HG03103 (cell line): ENCODE measurements around the gene ARHGEF1.
A peak's percentile ranks its signal among the peaks of the same experiment; 100 is the strongest.

Experiments
- ATAC-seq: cut with Tn5 transposase; IDR thresholded peaks from one replicate; pipeline ENCODE4 v1.9.1; 2021; ENCODE audit warnings: low read depth; ENCODE audit not compliant: unreplicated experiment

Gene ARHGEF1

GRCh38 chr19:41879080-41879479 lies 3.9 kb upstream of the ARHGEF1 start:
- no peak for ATAC-seq

GRCh38 chr19:41879670-41880328 lies 3.2 kb upstream of the ARHGEF1 start:
- ATAC-seq, result no peak

- no peak for ATAC-seq
These were observed 2.7 kb upstream of the ARHGEF1 start for GRCh38 chr19:41880329-41880708.

DNA sequence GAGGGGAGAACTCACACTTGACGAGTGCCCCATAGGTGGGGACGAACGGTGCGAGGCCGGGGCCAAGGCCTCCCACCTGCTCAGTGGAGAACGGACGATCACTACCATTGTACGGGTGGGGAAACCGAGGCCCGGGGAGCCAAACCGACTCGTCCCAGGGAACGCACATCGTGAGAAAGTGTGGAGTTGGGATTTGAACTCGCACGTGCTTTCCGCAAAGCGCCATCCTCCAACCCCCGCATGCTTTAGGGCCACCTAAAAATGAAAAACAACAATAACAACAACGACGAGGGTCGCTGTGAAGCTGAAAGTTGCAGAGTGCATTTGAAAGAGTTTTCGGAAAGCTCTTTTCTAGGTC lies 458 bp downstream of the ARHGEF1 start:
- ATAC-seq, result no peak

DNA sequence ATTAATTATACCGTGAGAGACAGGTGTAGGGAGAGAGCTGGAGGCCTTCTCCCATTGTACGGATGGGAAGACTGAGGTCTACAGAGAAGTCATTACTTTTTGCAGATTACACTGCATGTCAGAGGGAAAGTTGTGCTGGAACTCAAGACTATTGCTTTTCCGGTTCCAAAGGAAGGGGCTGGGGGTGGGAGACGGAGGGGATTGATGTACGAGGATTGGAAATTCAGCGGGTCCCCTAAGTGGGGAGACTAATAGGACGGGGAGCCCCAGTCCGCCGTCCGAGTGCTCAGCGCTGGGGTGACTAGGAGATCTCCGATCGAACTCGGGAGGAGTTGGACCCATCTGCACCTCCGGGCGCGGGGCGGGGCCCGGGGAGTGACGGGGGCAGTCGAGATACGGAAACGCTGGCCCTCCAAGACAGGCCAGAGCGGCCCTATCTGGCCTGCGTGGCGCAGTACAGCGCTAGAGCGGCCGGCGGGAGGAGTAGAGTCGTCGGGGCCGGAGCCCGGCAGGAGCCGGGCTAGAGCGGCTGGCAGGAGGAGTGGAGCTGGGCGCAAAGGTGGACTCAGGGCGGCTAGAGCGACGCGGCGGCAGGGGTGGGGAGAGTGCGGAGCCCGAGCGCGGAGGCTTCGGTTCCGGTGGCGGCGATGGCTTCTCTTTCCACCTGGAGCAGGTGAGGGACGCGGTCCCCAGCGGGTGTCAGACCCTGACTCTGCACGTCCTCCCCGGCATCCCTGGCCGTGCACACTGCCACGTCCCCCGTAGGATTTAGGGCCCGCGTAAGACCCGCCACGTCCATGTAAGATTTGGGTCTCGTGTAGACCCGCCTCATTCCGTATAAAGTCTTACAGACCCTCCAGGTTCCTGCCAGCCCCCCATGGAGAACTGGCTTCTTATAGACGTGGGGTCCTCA lies 1.1 kb downstream of the ARHGEF1 start:
- peak; percentile 61 for ATAC-seq

DNA sequence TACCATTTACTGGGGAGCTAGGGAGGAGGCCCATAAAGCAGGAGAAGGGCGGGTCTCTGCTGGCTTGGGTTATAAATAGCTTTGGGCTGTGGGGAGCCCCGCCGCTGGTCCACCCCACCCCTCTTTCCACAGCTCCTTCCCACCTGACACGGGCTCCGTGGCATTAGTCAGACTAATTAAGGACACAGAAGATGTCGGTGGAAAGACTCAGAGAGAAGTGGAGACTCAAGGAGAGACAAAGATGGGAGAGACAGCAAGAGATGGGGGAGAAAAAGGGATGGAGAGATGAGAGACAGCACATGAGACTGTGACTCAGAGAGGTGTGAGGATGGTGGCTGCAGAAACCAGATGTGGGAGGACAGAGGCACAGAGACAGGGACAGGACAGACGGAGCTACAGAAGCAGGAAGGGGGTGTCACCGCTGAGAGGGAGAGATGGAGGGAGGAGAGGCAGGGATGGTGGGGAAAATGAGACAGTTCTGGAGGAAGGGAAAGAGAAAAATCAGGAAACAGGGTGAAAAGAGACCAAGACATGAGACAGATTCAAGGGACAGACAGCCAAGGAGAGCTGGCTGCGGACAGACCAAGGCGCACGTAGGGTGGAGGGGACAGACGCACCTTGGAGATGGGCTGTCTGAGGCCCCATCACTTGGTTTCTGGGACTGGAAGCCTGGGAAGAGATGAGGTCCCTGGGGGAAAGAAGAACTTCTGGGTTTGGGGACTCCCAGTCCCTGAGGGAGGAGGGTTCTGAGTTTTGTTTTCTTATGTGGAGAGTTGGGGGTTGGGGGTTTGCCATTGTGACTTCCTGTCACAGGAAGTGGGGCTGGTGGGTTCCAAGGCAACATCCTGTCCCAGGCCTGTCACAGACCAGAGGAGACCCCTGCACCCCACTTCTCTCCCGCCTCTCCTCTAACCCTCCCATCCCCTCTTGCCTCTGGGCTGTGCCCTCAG lies 4.1 kb downstream of the ARHGEF1 start:
- ATAC-seq, result no peak

DNA sequence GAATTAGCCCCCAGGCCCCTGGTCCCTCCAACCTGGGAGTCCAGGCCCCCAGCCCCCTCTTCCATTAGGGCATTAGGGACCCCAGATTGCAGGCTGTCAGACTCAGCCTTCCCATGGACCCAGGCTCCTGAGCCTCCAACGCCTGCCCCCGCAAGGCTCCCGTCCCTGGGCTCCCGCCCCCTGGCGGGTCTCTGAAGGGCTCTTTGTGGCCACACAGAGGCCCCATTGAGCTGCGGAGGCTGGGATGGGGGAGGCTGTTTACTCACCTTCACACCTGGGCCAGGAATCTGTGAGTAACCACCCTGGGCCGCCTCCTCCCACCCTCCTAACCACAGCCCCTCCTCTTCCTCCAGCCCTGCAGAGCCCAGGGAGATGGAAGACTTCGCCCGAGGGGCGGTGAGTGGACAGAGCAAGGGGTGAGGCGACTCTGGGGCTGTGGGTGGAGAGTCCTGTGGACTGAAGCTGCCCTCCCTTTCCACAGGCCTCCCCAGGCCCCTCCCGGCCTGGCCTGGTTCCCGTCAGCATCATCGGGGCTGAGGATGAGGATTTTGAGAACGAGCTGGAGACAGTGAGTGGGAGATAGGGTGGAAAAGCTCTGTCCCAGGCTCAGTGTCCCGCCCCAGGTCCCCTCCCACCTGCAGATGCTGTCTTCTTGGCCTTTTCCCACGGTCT lies 4.9 kb downstream of the ARHGEF1 start:
- ATAC-seq, result no peak

DNA sequence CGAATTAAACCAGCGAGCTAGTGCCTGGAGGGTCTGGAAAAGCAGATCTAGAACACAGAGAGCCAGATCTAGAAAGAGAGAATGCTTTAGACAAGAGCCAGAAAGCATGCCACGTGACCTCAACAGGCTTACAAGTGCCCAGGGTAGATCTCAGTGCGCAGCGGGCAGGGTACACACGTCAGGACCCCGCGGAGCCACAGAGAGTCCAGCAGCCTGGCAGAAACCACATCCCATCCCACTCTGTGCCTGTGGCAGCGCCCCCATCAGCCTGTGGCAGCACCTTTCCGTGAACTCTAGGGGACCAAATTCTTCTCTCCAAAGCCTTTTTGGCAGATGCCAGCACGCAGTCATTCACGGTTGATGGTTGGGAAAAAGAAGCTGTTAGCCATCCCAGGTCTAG lies 5.9 kb downstream of the ARHGEF1 start:
- ATAC-seq, result no peak

DNA sequence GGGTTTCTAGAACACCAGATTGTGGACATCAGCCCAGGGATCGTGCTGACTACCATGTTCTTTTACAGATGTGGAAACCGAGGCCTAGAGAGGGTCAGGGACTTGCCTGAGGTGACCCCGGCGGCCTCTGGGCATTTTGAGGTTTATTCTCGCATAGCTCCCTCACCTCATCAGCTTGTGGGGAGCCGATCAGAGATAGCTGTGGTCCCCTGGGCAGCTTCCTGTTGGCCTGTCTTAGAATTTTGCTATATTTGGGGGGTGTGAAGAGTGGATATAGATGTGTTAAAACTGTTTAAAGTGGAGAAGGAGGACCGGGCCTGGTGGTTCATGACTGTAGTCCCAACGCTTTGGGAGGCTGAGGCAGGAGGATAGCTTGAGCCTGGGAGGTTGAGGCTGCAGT lies 6.9 kb downstream of the ARHGEF1 start:
- no peak for ATAC-seq

- ATAC-seq, result no peak
These were observed 8.0 kb downstream of the ARHGEF1 start for GRCh38 chr19:41890936-41891335.

DNA sequence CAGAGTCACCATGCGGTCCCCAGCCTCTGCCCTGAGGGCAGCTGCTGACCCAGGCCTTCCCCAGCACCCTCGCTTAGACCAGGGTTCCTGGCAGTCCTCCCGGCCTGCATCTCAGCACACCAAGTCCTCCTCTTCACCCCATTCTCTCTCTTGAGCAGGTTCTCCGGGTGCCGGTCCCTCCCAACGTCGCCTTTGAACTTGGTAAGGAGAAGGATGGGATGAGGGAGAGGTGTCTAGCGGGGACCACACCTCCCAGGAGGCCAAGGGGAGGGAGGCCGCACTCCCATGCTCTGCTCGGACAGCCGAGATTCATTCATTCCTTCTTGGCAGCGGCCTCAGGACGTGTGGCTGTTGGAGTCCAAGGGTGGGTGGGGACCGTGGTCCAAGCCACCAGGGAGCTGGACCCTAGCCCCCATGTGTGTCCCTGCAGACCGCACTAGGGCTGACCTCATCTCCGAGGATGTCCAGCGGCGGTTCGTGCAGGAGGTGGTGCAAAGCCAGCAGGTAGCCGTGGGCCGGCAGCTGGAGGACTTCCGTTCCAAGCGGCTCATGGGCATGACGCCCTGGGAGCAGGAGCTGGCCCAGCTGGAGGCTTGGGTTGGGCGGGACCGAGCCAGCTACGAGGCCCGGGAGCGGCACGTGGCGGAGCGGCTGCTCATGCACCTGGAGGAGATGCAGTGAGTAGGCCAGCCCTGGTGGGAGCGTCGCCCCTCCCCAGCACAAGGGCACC lies 9.4 kb downstream of the ARHGEF1 start:
- no peak for ATAC-seq

GRCh38 chr19:41893899-41894298 lies 10.9 kb downstream of the ARHGEF1 start:
- no peak for ATAC-seq

GRCh38 chr19:41894350-41894749 lies 11.4 kb downstream of the ARHGEF1 start:
- no peak for ATAC-seq

GRCh38 chr19:41895745-41896580 lies 13.0 kb downstream of the ARHGEF1 start:
- no peak for ATAC-seq

DNA sequence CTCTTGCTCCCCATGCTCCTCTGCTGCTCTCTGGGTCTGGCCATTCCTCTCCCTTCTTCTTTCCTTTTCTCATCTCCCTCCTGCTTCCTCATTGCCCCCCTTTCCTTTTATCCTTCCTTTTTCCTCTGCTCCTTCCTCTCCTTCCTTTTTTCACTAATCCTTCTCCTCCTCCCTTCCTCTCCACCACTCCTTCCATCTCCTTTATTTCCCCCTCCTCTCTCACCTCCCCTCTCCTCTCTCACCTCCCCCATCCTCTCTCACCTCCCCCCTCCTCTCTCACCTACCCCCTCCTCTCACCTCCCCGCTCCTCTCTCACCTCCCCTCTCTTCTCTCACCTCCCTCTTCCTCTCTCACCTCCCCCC lies 13.6 kb downstream of the ARHGEF1 start:
- no peak for ATAC-seq

GRCh38 chr19:41897181-41897580 lies 14.2 kb downstream of the ARHGEF1 start:
- no peak for ATAC-seq

DNA sequence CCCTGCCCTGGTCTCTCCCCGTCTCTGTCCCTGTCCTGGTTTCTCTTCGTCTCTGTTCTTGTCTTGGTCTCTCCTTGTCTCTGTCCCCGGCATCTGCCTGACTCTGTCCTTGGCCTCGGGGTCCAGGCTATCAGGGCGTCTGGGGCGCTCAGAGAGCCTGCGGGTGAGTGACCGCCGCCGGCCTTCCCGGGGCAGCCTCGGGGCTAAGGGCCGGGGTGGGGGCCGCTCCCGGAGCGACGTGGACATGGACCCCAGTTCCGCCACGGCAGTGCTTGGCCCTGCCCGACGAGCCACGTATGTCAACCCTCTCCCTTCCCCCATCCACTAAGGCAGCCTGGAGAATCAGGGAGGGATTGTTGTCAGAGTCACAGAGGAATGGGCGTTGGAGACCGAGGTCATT lies 14.8 kb downstream of the ARHGEF1 start:
- ATAC-seq, result no peak

GRCh38 chr19:41898235-41898634 lies 15.3 kb downstream of the ARHGEF1 start:
- ATAC-seq, result no peak
